Keratinocyte (primary cell): Measurements from ENCODE around the gene TPRA1. TPM values are rescaled to one million over a fixed set of nuclear protein-coding genes. Genes with fewer than 3 reads are reported as not detected.

Source experiments
- DNase-seq: peaks from one replicate; pipeline ENCODE4 v3.0.0-alpha.2; 2011; ENCODE audit warnings: low read depth, missing footprints, low spot score
- FAIRE-seq: peaks from 2 replicates; lab custom pipeline; 2011; peaks lifted over from hg19 to GRCh38; lab: Jason Lieb, UNC
- H2AFZ ChIP-seq: 2 replicates; pipeline ENCODE4 v1.6.0; 2012; ENCODE audit warnings: low read length, control low read depth, inconsistent platforms; ENCODE audit not compliant: control insufficient read depth
- H3K27ac ChIP-seq: 2 replicates; pipeline ENCODE4 v1.5.1; 2011; ENCODE audit warnings: low read length; ENCODE audit not compliant: control insufficient read depth, insufficient read depth
- H3K27me3 ChIP-seq: 3 replicates; pipeline ENCODE4 v1.6.0; 2011; ENCODE audit warnings: low read length; ENCODE audit not compliant: control insufficient read depth, insufficient read depth; ENCODE audit errors: extremely low read depth
- H3K36me3 ChIP-seq, 2 experiments: 2 replicates in 1 of 2; 3 replicates in 1 of 2; pipeline ENCODE4 v1.5.1; 2011; ENCODE audit warnings: low read length in 2 of 2, mild to moderate bottlenecking in 1 of 2; ENCODE audit not compliant: control insufficient read depth in 2 of 2, insufficient read depth in 2 of 2; ENCODE audit errors: extremely low read depth in 1 of 2
- H3K4me1 ChIP-seq: 3 replicates; pipeline ENCODE4 v1.5.1; 2011; ENCODE audit warnings: low read length; ENCODE audit not compliant: control insufficient read depth, insufficient read depth; ENCODE audit errors: extremely low read depth
- H3K4me2 ChIP-seq: 3 replicates; pipeline ENCODE4 v1.6.0; 2011; ENCODE audit warnings: low read depth, low read length; ENCODE audit not compliant: control insufficient read depth, insufficient read depth; ENCODE audit errors: extremely low read depth
- H3K4me3 ChIP-seq, 3 experiments: fragments of 200-600 bp in 1 of 3; sonication (generic) in 1 of 3; 2 replicates in 2 of 3; 3 replicates in 1 of 3; pipeline ENCODE4 v1.5.1; 2011 to 2016; ENCODE audit warnings: low read length in 3 of 3, mild to moderate bottlenecking in 3 of 3, control low read depth in 2 of 3, inconsistent platforms in 1 of 3, low read depth in 1 of 3, mixed read lengths in 1 of 3, mixed run types in 1 of 3, moderate library complexity in 1 of 3; ENCODE audit not compliant: control insufficient read depth in 2 of 3, insufficient read depth in 2 of 3; ENCODE audit errors: extremely low read depth in 1 of 3
- H3K79me2 ChIP-seq: 2 replicates; pipeline ENCODE4 v1.6.0; 2012; ENCODE audit warnings: low read length; ENCODE audit not compliant: control insufficient read depth, insufficient read depth
- H3K9ac ChIP-seq: 3 replicates; pipeline ENCODE4 v1.6.0; 2011; ENCODE audit warnings: low read length; ENCODE audit not compliant: control insufficient read depth, insufficient read depth; ENCODE audit errors: extremely low read depth
- H3K9me1 ChIP-seq: 3 replicates; pipeline ENCODE4 v1.6.0; 2011; ENCODE audit warnings: low read length; ENCODE audit not compliant: control insufficient read depth, insufficient read depth; ENCODE audit errors: extremely low read depth
- H3K9me3 ChIP-seq: 2 replicates; pipeline ENCODE4 v1.5.1; 2012; ENCODE audit warnings: low read depth, low read length; ENCODE audit not compliant: control insufficient read depth
- H4K20me1 ChIP-seq: 3 replicates; pipeline ENCODE4 v1.6.0; 2011; ENCODE audit warnings: low read length; ENCODE audit not compliant: control insufficient read depth, insufficient read depth; ENCODE audit errors: extremely low read depth
- EZH2 ChIP-seq: IDR thresholded peaks from one replicate; pipeline ENCODE4 v1.6.1; 2012; ENCODE audit warnings: inconsistent platforms, mild to moderate bottlenecking, low read length, moderate library complexity
- dilution Hi-C: fragments of 300-500 bp; cut with MboI; formaldehyde crosslinking; loops from one replicate; pipeline ENCODE4 v1.7.0; 2020; ENCODE audit warnings: low sequenced_read_pairs; ENCODE audit not compliant: extremely low pct_ligation_motif_present
- polyA plus RNA-seq, 5 experiments: library from polyadenylated mRNA; depleted of rRNA in 3 of 5; stranded (reverse) in 3 of 5; stranded (forward) in 1 of 5; unstranded in 1 of 5; fragments of >200 nt; gene quantifications; 1 replicate in 1 of 5; 2 replicates in 3 of 5; 3 replicates in 1 of 5; pipeline versions ENCODE4 v1.2.1 to v1.2.3, GENCODE V29; 2011 to 2012; ENCODE audit warnings: missing spikeins in 2 of 5, low read depth in 1 of 5, low replicate concordance in 1 of 5
- TF ChIP-seq, protein P1 (sequence below), 3 experiments: IDR thresholded peaks in 1 of 3; conservative IDR thresholded peaks in 1 of 3; optimal IDR thresholded peaks in 1 of 3; 2 replicates in 2 of 3; 3 replicates in 1 of 3; pipeline versions ENCODE3 to v1.5.1; 2011; ENCODE audit warnings: low read length in 3 of 3, mild to moderate bottlenecking in 3 of 3, moderate library complexity in 2 of 3, control low read depth in 1 of 3, inconsistent platforms in 1 of 3; ENCODE audit not compliant: insufficient read depth in 2 of 3; ENCODE audit errors: extremely low read depth in 1 of 3

Gene TPRA1
- polyA plus RNA-seq, 1 donor (not counting 4 experiments of a cell fraction or from before 2014, with no cell fraction given): 22.2 TPM

DNA sequence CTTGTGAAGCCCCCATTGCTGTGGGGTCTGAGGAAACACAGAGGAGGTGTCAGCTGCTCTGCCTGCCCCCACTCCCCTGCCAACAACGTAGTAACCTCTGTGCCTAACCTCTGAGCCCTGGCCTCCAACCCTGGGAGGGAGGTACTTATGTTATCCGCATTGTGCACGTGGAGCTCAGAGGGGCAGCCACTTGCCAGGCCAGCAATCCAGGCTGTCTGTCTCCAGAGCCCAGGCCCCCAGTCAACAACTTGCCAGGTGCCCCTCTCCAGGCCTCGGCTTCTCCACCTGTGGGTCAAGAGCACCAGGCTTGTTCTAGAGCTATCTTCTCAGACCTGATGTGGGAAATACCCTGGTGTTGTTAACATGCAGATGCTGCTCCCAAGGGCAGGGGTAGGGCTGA, 2.7 kb downstream of the TPRA1 start:
- H3K4me3 ChIP-seq: no peak overlapping the region
- peaks cover 26% of the 10 kb centered on the region for H3K4me1 ChIP-seq
- no peaks in the 10 kb centered on the region for H3K27me3 ChIP-seq
- DNase-seq (no peak), FAIRE-seq (no peak)
- TF ChIP-seq, protein P1, sequence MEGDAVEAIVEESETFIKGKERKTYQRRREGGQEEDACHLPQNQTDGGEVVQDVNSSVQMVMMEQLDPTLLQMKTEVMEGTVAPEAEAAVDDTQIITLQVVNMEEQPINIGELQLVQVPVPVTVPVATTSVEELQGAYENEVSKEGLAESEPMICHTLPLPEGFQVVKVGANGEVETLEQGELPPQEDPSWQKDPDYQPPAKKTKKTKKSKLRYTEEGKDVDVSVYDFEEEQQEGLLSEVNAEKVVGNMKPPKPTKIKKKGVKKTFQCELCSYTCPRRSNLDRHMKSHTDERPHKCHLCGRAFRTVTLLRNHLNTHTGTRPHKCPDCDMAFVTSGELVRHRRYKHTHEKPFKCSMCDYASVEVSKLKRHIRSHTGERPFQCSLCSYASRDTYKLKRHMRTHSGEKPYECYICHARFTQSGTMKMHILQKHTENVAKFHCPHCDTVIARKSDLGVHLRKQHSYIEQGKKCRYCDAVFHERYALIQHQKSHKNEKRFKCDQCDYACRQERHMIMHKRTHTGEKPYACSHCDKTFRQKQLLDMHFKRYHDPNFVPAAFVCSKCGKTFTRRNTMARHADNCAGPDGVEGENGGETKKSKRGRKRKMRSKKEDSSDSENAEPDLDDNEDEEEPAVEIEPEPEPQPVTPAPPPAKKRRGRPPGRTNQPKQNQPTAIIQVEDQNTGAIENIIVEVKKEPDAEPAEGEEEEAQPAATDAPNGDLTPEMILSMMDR (optimal IDR thresholded peaks at IDR 0.05 in 1 of 3, IDR thresholded peaks at IDR 0.05 in 1 of 3, conservative IDR thresholded peaks at IDR 0.05 in 1 of 3; ENCODE audit: extremely low read depth in 1 of 3, insufficient read depth in 2 of 3, low read length in 3 of 3): no peak
- TF ChIP-seq EZH2: no peak
- H3K4me2 ChIP-seq: no peak overlapping the region
- dilution Hi-C loops: no loop called here
- no peaks in the 10 kb centered on the region for H3K9me1 ChIP-seq
- no peak overlapping the region for H2AFZ ChIP-seq
- H3K36me3 ChIP-seq: peaks cover 4 to 5% of the 10 kb centered on the region in 2 experiments
- H3K79me2 ChIP-seq: peaks cover 65% of the 10 kb centered on the region
- H3K9me3 ChIP-seq: no peaks in the 10 kb centered on the region
- peaks cover 10% of the 10 kb centered on the region for H4K20me1 ChIP-seq
- H3K27ac ChIP-seq: peak overlapping the region; percentile 19
- H3K9ac ChIP-seq: no peak overlapping the region

DNA sequence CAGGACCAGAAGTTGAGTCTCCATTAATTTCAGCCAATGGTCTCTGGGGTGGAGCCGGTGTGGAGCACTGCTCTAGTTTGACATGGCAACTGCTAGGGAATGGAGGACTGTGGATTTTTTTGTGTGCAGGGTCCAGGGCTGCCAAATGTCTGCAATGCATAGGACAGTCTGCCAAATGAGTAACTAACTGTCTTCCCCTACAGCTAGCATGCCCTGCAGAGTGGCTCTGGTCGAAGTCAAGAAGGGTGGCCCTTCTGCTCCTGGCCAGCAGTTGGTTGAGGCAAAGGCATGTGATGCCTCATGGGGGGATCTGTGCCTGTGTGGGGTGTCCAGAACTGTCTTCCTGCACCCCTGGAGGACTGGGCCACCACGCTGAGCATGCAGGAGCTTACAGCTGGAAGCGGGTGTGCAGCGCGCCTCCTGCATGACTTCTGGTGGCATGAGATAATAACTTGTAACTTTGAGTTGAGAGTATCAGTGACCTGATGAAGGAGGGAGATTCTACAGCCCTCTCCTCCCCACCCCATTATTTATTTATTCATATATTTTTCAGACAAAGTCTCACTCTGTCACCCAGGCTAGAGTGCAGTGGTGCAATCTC, 4.6 kb downstream of the TPRA1 start:
- Histone ChIP-seq H3K4me3 (no peak overlapping the region), H3K9me1 (no peaks in the 10 kb centered on the region), H3K27me3 (no peaks in the 10 kb centered on the region), H3K9ac (no peak overlapping the region), H3K9me3 (no peaks in the 10 kb centered on the region), H3K4me2 (no peak overlapping the region), H3K27ac (no peak overlapping the region), H3K4me1 (peaks cover 16% of the 10 kb centered on the region), H4K20me1 (peaks cover 10% of the 10 kb centered on the region), H3K36me3 (peaks cover 4 to 7% of the 10 kb centered on the region in 2 experiments), H3K79me2 (peaks cover 76% of the 10 kb centered on the region), H2AFZ (no peak overlapping the region)
- DNase-seq: no peak
- TF ChIP-seq, protein P1 (optimal IDR thresholded peaks at IDR 0.05 in 1 of 3, IDR thresholded peaks at IDR 0.05 in 1 of 3, conservative IDR thresholded peaks at IDR 0.05 in 1 of 3; ENCODE audit: extremely low read depth in 1 of 3, insufficient read depth in 2 of 3, low read length in 3 of 3): no peak
- TF ChIP-seq EZH2: no peak
- dilution Hi-C loops: no loop called here
- no peak for FAIRE-seq
